WTC11 (cell line): ENCODE data around the gene CALHM1. TPM values are rescaled to one million over a fixed set of nuclear protein-coding genes. Genes with fewer than 3 reads are reported as not detected.

Experiments
- ATAC-seq: fragments of 200-7000 bp; cut with Tn5 transposase; 2 replicates; pipeline ENCODE4 v1.10.0; 2021; ENCODE audit warnings: mild to moderate bottlenecking, moderate library complexity
- CTCF ChIA-PET: fragments of 300-600 bp; sonication (Branson Sonifier 250); formaldehyde crosslinking; loops from one replicate; lab custom pipeline; 2021; ENCODE audit warnings: antibody characterized with exemption; lab: Charles Lee
- POLR2A ChIA-PET: fragments of 350-600 bp; sonication (Branson Sonifier 250); formaldehyde crosslinking; loops from one replicate; lab custom pipeline; 2021; ENCODE audit warnings: antibody characterized with exemption; lab: Charles Lee
- DNase-seq: peaks from one replicate; pipeline ENCODE4 v3.0.0; 2021; ENCODE audit warnings: low spot score
- H3K27ac Mint-ChIP-seq: 2 replicates; pipeline ENCODE4 v1.8.0; 2021; ENCODE audit warnings: mixed read lengths
- H3K27me3 Mint-ChIP-seq: 2 replicates; pipeline ENCODE4 v1.8.0; 2021; ENCODE audit warnings: low read depth, mild to moderate bottlenecking, moderate library complexity, mixed read lengths
- H3K36me3 Mint-ChIP-seq: 2 replicates; pipeline ENCODE4 v1.8.0; 2021; ENCODE audit warnings: mixed read lengths
- H3K4me1 Mint-ChIP-seq: 2 replicates; pipeline ENCODE4 v1.8.0; 2022; ENCODE audit warnings: mixed read lengths
- H3K4me3 Mint-ChIP-seq: 2 replicates; pipeline ENCODE4 v1.8.0; 2021; ENCODE audit warnings: mild to moderate bottlenecking, moderate library complexity, mixed read lengths
- H3K9me3 Mint-ChIP-seq: 2 replicates; pipeline ENCODE4 v1.8.0; 2021; ENCODE audit warnings: mixed read lengths
- HMGA2 ChIP-seq: fragments of 250-450 bp; sonication (Bioruptor Pico); IDR thresholded peaks from 2 replicates; pipeline ENCODE4 v1.4.0; 2021; ENCODE audit warnings: mild to moderate bottlenecking, moderate library complexity
- NFATC4 ChIP-seq: fragments of 250-450 bp; sonication (Bioruptor Pico); IDR thresholded peaks from 2 replicates; pipeline ENCODE4 v1.9.0; 2021; ENCODE audit warnings: mild to moderate bottlenecking
- NR1H2 ChIP-seq: sonication (generic); formaldehyde crosslinking; IDR thresholded peaks from 2 replicates; pipeline ENCODE4 v1.9.0; 2021; ENCODE audit warnings: mild to moderate bottlenecking, moderate library complexity, missing genetic modification reagents
- SMAD3 ChIP-seq: sonication (generic); formaldehyde crosslinking; IDR thresholded peaks from 2 replicates; pipeline ENCODE4 v1.8.0; 2022; ENCODE audit warnings: missing genetic modification reagents, mild to moderate bottlenecking, borderline replicate concordance
- TEAD1 ChIP-seq: sonication (generic); formaldehyde crosslinking; IDR thresholded peaks from 2 replicates; pipeline ENCODE4 v1.8.0; 2022; ENCODE audit warnings: mild to moderate bottlenecking, missing genetic modification reagents
- ZNF121 ChIP-seq: sonication (generic); formaldehyde crosslinking; IDR thresholded peaks from 2 replicates; pipeline ENCODE4 v1.8.0; 2023; ENCODE audit warnings: missing genetic modification reagents
- ZNF416 ChIP-seq: fragments of 250-450 bp; sonication (Bioruptor Pico); IDR thresholded peaks from 2 replicates; pipeline ENCODE4 v1.9.0; 2021; ENCODE audit warnings: mild to moderate bottlenecking, inconsistent platforms
- ZNF671 ChIP-seq: fragments of 250-450 bp; sonication (Bioruptor Pico); IDR thresholded peaks from 2 replicates; pipeline ENCODE4 v1.8.0; 2021; ENCODE audit warnings: mild to moderate bottlenecking
- total RNA-seq: library from RNA; stranded (reverse); gene quantifications from 3 replicates; pipeline ENCODE4 v1.2.3, GENCODE V29; 2021
- TF ChIP-seq, protein P1 (sequence below): sonication (generic); formaldehyde crosslinking; IDR thresholded peaks from 2 replicates; pipeline ENCODE4 v1.8.1; 2023; ENCODE audit warnings: mild to moderate bottlenecking, missing genetic modification reagents, borderline replicate concordance
- TF ChIP-seq, protein P2 (sequence below): sonication (generic); formaldehyde crosslinking; IDR thresholded peaks from 2 replicates; pipeline ENCODE4 v1.8.0; 2022; ENCODE audit warnings: missing genetic modification reagents
- TF ChIP-seq, protein P3 (sequence below): sonication (generic); formaldehyde crosslinking; IDR thresholded peaks from 2 replicates; pipeline ENCODE4 v1.8.0; 2022; ENCODE audit warnings: mild to moderate bottlenecking, missing genetic modification reagents
- TF ChIP-seq, protein P4 (sequence below): sonication (generic); formaldehyde crosslinking; IDR thresholded peaks from 2 replicates; pipeline ENCODE4 v1.8.1; 2022; ENCODE audit warnings: missing genetic modification reagents, borderline replicate concordance
- TF ChIP-seq, protein P5 (sequence below): fragments of 250-450 bp; sonication (Bioruptor Pico); IDR thresholded peaks from 2 replicates; pipeline ENCODE4 v1.9.0; 2021; ENCODE audit warnings: mild to moderate bottlenecking
- TF ChIP-seq, protein P6 (sequence below): sonication (generic); formaldehyde crosslinking; IDR thresholded peaks from 2 replicates; pipeline ENCODE4 v1.8.1; 2023; ENCODE audit warnings: mild to moderate bottlenecking, missing genetic modification reagents, moderate library complexity
- TF ChIP-seq, protein P7 (sequence below): sonication (generic); formaldehyde crosslinking; IDR thresholded peaks from 2 replicates; pipeline ENCODE4 v1.8.1; 2022; ENCODE audit warnings: low read depth, mild to moderate bottlenecking, moderate library complexity, missing genetic modification reagents, borderline replicate concordance

CALHM1 gene
- total RNA-seq, 1 experiment from 2014 or later = 0.39 TPM

DNA sequence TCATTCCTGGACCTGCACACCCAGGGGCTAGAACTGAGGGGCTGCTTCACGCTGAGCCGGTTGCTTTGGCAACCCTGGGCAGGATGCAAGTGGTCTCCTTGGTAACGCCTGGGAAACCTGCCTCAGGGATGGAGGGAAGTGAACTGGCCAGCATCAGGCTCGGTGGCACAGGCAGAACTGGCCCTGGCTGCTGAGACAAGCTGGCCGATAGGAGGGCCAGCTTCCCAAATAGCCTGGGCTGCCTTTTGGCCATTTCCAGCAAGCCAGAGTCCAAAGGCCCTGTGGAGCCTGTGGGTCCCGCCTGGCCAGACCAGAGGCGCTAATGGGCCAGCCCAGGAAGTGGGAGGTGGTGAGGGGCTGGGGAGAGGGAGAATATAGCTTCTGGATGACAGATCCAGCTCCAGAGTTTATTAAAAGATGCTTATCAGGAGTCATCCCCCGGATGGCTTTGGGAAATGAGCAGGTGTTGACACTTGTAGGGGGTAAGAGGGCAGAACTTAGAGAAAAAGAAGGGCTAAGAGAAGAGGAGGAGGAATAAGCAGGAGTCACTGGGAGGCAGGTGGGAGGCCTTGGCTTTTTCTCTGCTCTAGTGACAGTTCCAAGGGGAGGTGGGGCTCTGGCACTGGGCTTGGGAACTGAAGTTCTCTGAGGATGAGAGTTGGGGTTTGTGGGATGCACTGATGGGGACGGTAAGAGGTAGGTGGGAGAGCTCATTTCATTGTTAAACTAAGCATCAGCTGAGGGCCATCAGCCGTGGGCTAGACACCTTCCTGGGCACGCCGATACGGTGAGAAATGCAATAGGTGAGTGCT, 44.4 kb upstream of the CALHM1 start:
- Mint-ChIP-seq H3K36me3 (no peaks in the 10 kb centered on the region), H3K4me3 (no peak overlapping the region), H3K27ac (no peak overlapping the region), H3K4me1 (peaks cover 8% of the 10 kb centered on the region; the same call in 1 of the 2 replicates), H3K27me3 (peaks cover 12% of the 10 kb centered on the region), H3K9me3 (no peaks in the 10 kb centered on the region)
- TF ChIP-seq, protein P1, sequence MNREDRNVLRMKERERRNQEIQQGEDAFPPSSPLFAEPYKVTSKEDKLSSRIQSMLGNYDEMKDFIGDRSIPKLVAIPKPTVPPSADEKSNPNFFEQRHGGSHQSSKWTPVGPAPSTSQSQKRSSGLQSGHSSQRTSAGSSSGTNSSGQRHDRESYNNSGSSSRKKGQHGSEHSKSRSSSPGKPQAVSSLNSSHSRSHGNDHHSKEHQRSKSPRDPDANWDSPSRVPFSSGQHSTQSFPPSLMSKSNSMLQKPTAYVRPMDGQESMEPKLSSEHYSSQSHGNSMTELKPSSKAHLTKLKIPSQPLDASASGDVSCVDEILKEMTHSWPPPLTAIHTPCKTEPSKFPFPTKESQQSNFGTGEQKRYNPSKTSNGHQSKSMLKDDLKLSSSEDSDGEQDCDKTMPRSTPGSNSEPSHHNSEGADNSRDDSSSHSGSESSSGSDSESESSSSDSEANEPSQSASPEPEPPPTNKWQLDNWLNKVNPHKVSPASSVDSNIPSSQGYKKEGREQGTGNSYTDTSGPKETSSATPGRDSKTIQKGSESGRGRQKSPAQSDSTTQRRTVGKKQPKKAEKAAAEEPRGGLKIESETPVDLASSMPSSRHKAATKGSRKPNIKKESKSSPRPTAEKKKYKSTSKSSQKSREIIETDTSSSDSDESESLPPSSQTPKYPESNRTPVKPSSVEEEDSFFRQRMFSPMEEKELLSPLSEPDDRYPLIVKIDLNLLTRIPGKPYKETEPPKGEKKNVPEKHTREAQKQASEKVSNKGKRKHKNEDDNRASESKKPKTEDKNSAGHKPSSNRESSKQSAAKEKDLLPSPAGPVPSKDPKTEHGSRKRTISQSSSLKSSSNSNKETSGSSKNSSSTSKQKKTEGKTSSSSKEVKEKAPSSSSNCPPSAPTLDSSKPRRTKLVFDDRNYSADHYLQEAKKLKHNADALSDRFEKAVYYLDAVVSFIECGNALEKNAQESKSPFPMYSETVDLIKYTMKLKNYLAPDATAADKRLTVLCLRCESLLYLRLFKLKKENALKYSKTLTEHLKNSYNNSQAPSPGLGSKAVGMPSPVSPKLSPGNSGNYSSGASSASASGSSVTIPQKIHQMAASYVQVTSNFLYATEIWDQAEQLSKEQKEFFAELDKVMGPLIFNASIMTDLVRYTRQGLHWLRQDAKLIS = no peak
- TF ChIP-seq, protein P2, sequence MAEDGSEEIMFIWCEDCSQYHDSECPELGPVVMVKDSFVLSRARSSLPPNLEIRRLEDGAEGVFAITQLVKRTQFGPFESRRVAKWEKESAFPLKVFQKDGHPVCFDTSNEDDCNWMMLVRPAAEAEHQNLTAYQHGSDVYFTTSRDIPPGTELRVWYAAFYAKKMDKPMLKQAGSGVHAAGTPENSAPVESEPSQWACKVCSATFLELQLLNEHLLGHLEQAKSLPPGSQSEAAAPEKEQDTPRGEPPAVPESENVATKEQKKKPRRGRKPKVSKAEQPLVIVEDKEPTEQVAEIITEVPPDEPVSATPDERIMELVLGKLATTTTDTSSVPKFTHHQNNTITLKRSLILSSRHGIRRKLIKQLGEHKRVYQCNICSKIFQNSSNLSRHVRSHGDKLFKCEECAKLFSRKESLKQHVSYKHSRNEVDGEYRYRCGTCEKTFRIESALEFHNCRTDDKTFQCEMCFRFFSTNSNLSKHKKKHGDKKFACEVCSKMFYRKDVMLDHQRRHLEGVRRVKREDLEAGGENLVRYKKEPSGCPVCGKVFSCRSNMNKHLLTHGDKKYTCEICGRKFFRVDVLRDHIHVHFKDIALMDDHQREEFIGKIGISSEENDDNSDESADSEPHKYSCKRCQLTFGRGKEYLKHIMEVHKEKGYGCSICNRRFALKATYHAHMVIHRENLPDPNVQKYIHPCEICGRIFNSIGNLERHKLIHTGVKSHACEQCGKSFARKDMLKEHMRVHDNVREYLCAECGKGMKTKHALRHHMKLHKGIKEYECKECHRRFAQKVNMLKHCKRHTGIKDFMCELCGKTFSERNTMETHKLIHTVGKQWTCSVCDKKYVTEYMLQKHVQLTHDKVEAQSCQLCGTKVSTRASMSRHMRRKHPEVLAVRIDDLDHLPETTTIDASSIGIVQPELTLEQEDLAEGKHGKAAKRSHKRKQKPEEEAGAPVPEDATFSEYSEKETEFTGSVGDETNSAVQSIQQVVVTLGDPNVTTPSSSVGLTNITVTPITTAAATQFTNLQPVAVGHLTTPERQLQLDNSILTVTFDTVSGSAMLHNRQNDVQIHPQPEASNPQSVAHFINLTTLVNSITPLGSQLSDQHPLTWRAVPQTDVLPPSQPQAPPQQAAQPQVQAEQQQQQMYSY (CRISPR knock-in tag) = no peak
- TF ChIP-seq TEAD1 (CRISPR knock-in tag) (no peak), SMAD3 (CRISPR knock-in tag) (no peak), NFATC4 (CRISPR knock-in tag) (no peak), ZNF671 (no peak), ZNF121 (CRISPR knock-in tag) (no peak), ZNF416 (CRISPR knock-in tag) (no peak), NR1H2 (CRISPR knock-in tag) (no peak), HMGA2 (CRISPR knock-in tag) (no peak)
- TF ChIP-seq, protein P3, sequence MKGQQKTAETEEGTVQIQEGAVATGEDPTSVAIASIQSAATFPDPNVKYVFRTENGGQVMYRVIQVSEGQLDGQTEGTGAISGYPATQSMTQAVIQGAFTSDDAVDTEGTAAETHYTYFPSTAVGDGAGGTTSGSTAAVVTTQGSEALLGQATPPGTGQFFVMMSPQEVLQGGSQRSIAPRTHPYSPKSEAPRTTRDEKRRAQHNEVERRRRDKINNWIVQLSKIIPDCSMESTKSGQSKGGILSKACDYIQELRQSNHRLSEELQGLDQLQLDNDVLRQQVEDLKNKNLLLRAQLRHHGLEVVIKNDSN = no peak
- TF ChIP-seq, protein P4, sequence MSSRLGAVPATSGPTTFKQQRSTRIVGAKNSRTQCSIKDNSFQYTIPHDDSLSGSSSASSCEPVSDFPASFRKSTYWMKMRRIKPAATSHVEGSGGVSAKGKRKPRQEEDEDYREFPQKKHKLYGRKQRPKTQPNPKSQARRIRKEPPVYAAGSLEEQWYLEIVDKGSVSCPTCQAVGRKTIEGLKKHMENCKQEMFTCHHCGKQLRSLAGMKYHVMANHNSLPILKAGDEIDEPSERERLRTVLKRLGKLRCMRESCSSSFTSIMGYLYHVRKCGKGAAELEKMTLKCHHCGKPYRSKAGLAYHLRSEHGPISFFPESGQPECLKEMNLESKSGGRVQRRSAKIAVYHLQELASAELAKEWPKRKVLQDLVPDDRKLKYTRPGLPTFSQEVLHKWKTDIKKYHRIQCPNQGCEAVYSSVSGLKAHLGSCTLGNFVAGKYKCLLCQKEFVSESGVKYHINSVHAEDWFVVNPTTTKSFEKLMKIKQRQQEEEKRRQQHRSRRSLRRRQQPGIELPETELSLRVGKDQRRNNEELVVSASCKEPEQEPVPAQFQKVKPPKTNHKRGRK (CRISPR knock-in tag) = no peak
- TF ChIP-seq, protein P5, sequence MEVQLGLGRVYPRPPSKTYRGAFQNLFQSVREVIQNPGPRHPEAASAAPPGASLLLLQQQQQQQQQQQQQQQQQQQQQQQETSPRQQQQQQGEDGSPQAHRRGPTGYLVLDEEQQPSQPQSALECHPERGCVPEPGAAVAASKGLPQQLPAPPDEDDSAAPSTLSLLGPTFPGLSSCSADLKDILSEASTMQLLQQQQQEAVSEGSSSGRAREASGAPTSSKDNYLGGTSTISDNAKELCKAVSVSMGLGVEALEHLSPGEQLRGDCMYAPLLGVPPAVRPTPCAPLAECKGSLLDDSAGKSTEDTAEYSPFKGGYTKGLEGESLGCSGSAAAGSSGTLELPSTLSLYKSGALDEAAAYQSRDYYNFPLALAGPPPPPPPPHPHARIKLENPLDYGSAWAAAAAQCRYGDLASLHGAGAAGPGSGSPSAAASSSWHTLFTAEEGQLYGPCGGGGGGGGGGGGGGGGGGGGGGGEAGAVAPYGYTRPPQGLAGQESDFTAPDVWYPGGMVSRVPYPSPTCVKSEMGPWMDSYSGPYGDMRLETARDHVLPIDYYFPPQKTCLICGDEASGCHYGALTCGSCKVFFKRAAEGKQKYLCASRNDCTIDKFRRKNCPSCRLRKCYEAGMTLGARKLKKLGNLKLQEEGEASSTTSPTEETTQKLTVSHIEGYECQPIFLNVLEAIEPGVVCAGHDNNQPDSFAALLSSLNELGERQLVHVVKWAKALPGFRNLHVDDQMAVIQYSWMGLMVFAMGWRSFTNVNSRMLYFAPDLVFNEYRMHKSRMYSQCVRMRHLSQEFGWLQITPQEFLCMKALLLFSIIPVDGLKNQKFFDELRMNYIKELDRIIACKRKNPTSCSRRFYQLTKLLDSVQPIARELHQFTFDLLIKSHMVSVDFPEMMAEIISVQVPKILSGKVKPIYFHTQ (CRISPR knock-in tag) = no peak
- TF ChIP-seq, protein P6, sequence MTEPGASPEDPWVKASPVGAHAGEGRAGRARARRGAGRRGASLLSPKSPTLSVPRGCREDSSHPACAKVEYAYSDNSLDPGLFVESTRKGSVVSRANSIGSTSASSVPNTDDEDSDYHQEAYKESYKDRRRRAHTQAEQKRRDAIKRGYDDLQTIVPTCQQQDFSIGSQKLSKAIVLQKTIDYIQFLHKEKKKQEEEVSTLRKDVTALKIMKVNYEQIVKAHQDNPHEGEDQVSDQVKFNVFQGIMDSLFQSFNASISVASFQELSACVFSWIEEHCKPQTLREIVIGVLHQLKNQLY = no peak
- TF ChIP-seq, protein P7, sequence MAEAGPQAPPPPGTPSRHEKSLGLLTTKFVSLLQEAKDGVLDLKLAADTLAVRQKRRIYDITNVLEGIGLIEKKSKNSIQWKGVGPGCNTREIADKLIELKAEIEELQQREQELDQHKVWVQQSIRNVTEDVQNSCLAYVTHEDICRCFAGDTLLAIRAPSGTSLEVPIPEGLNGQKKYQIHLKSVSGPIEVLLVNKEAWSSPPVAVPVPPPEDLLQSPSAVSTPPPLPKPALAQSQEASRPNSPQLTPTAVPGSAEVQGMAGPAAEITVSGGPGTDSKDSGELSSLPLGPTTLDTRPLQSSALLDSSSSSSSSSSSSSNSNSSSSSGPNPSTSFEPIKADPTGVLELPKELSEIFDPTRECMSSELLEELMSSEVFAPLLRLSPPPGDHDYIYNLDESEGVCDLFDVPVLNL (CRISPR knock-in tag) = no peak
- DNase-seq (no peak), ATAC-seq (peak; percentile 40)
- POLR2A ChIA-PET = interaction anchor here (0.7 kb wide), 1 partner anchor 311 kb away, joined by 3 read pairs; no protein-coding TSS in a partner anchor
- CTCF ChIA-PET = interaction anchor here (0.5 to 3.4 kb wide), 8 partner anchors 9 to 86 kb away, joined by 3 to 18 read pairs (median 4); no protein-coding TSS in a partner anchor
